Stimulated activated CD4-positive, alpha-beta T cell treated with anti-CD3 and anti-CD28 coated beads, Interleukin-12 subunit alpha, Interleukin-12 subunit beta, amount 100 ng/mL, for 48 hours (primary cell): ENCODE measurements around the gene TMEM132C.
"Not testable (repeated sequence)": the region's sequence is repeated elsewhere in the genome, so short reads cannot be mapped to it uniquely, and the experiment has no call there.

Experiments
- DNase-seq, 3 donors: peaks; one replicate each; pipeline ENCODE4 v3.0.0-alpha.2; 2020; ENCODE audit warnings: low read depth in 2 of 3, low spot score in 1 of 3

Gene TMEM132C

GRCh38 chr12:128267131-128267622, at the start of gene TMEM132C:
Gene TMEM132C, plus strand, starts transcription at chr12:128267170. Its CDS starts 233 bp downstream, at chr12:128267403.
- no peak for DNase-seq

GRCh38 chr12:128224226-128224625, 42.7 kb upstream of the TMEM132C start:
- DNase-seq: no peak

- no peak for DNase-seq
These were observed 38.4 kb upstream of the TMEM132C start for GRCh38 chr12:128228581-128228980.

- no peak for DNase-seq
These were observed 31.1 kb upstream of the TMEM132C start for GRCh38 chr12:128235635-128236417.

- DNase-seq: no peak
These were observed 30.4 kb upstream of the TMEM132C start for GRCh38 chr12:128236525-128236924.

GRCh38 chr12:128240745-128241144, 26.2 kb upstream of the TMEM132C start:
- no peak for DNase-seq

- DNase-seq: no peak
These were observed 21.8 kb upstream of the TMEM132C start for GRCh38 chr12:128245121-128245520.

- no peak for DNase-seq
These were observed 21.1 kb upstream of the TMEM132C start for GRCh38 chr12:128245905-128246304.

GRCh38 chr12:128250096-128250495, 16.9 kb upstream of the TMEM132C start:
- DNase-seq: no peak

- not testable (repeated sequence) for DNase-seq
These were observed 13.1 kb upstream of the TMEM132C start for GRCh38 chr12:128253829-128254228.

- DNase-seq: no peak
These were observed 8.0 kb upstream of the TMEM132C start for GRCh38 chr12:128258866-128259555.

GRCh38 chr12:128259556-128260070, 7.4 kb upstream of the TMEM132C start:
- peak in 1 of 3 donors; percentile 0 for DNase-seq

GRCh38 chr12:128261757-128262156, 5.2 kb upstream of the TMEM132C start:
- no peak for DNase-seq

- DNase-seq: no peak
These were observed 1.4 kb upstream of the TMEM132C start for GRCh38 chr12:128265566-128265965.

- DNase-seq: no peak
These were observed 884 bp upstream of the TMEM132C start for GRCh38 chr12:128266086-128266485.

GRCh38 chr12:128266541-128267130, 334 bp upstream of the TMEM132C start:
- DNase-seq: no peak

GRCh38 chr12:128267651-128268378, 845 bp downstream of the TMEM132C start:
- DNase-seq: no peak

- DNase-seq: no peak
These were observed 1.5 kb downstream of the TMEM132C start for GRCh38 chr12:128268379-128268995.

GRCh38 chr12:128269181-128269591, 2.2 kb downstream of the TMEM132C start:
- no peak for DNase-seq

GRCh38 chr12:128276471-128276870, 9.5 kb downstream of the TMEM132C start:
- no peak for DNase-seq

GRCh38 chr12:128286970-128287369, 20.0 kb downstream of the TMEM132C start:
- no peak for DNase-seq
